NT2/D1 (cell line): Measurements from ENCODE around the gene AQR.

Experiments used
- SUZ12 ChIP-seq: IDR thresholded peaks from 2 replicates; pipeline ENCODE4 v1.6.1; 2011; ENCODE audit not compliant: insufficient read length, insufficient read depth; ENCODE audit errors: extremely low read depth
- YY1 ChIP-seq: IDR thresholded peaks from 2 replicates; pipeline ENCODE4 v1.6.1; 2011; ENCODE audit not compliant: insufficient read length, insufficient read depth

GRCh38 chr15:34865531-34865930 lies 104.0 kb downstream of the AQR start:
- no peak for TF ChIP-seq YY1
- no peak for TF ChIP-seq SUZ12
